WERI-Rb-1 (cell line): ENCODE data around the gene GRPEL2.

ENCODE experiments used
- DNase-seq: peaks from one replicate; pipeline ENCODE4 v3.0.0-alpha.2; 2020
- H3K27ac ChIP-seq: fragments of 250-450 bp; sonication (Bioruptor Pico); 2 replicates; pipeline ENCODE4 v1.5.1; 2020; ENCODE audit warnings: mild to moderate bottlenecking, moderate library complexity
- H3K27me3 ChIP-seq: fragments of 250-450 bp; sonication (Bioruptor Pico); 2 replicates; pipeline ENCODE4 v1.5.1; 2021; ENCODE audit warnings: mild to moderate bottlenecking, low read depth, moderate library complexity; ENCODE audit not compliant: insufficient read depth, severe bottlenecking
- H3K36me3 ChIP-seq: fragments of 250-450 bp; sonication (Bioruptor Pico); 2 replicates; pipeline ENCODE4 v1.5.1; 2020; ENCODE audit warnings: mild to moderate bottlenecking, moderate library complexity
- H3K4me3 ChIP-seq: 2 replicates; pipeline ENCODE4 v1.5.1; 2011; ENCODE audit warnings: low read depth, mild to moderate bottlenecking, control low read depth, low read length
- H3K9me3 ChIP-seq: fragments of 250-450 bp; sonication (Bioruptor Pico); 2 replicates; pipeline ENCODE4 v1.5.1; 2021; ENCODE audit warnings: mild to moderate bottlenecking, moderate library complexity; ENCODE audit not compliant: severe bottlenecking
- CTCF ChIP-seq: IDR thresholded peaks from 2 replicates; pipeline ENCODE4 v1.5.1; 2011; ENCODE audit warnings: low read depth, mild to moderate bottlenecking, control low read depth, inconsistent platforms, low read length

The GRPEL2 gene

GRCh38 chr5:149314571-149315111 lies 30.7 kb upstream of the GRPEL2 start:
- H3K4me3 ChIP-seq: no peak overlapping the region
- H3K36me3 ChIP-seq: no peaks in the 10 kb centered on the region
- H3K27me3 ChIP-seq: peaks cover 18% of the 10 kb centered on the region
- no peak overlapping the region for H3K27ac ChIP-seq
- peak; percentile 80 for DNase-seq
- TF ChIP-seq CTCF: peak; percentile 61
- no peaks in the 10 kb centered on the region for H3K9me3 ChIP-seq

GRCh38 chr5:149315753-149316152 lies 29.5 kb upstream of the GRPEL2 start:
- Histone ChIP-seq H3K4me3 (no peak overlapping the region), H3K36me3 (no peaks in the 10 kb centered on the region), H3K27me3 (peaks cover 18% of the 10 kb centered on the region), H3K9me3 (no peaks in the 10 kb centered on the region), H3K27ac (no peak overlapping the region)
- no peak for DNase-seq
- no peak for TF ChIP-seq CTCF

GRCh38 chr5:149317281-149318048 lies 27.8 kb upstream of the GRPEL2 start:
- Histone ChIP-seq H3K27me3 (peaks cover 14% of the 10 kb centered on the region), H3K9me3 (no peaks in the 10 kb centered on the region), H3K36me3 (no peaks in the 10 kb centered on the region), H3K4me3 (no peak overlapping the region), H3K27ac (no peak overlapping the region)
- DNase-seq: no peak
- peak; percentile 58 for TF ChIP-seq CTCF

- Histone ChIP-seq H3K4me3 (no peak overlapping the region), H3K27me3 (peaks cover 11% of the 10 kb centered on the region), H3K27ac (no peak overlapping the region), H3K9me3 (no peaks in the 10 kb centered on the region), H3K36me3 (no peaks in the 10 kb centered on the region)
- TF ChIP-seq CTCF: no peak
- no peak for DNase-seq
Measured at GRCh38 chr5:149319174-149319573, 26.1 kb upstream of the GRPEL2 start.

GRCh38 chr5:149320791-149321330 lies 24.4 kb upstream of the GRPEL2 start:
- no peak overlapping the region for H3K4me3 ChIP-seq
- H3K36me3 ChIP-seq: no peaks in the 10 kb centered on the region
- peak; percentile 78 for DNase-seq
- H3K27ac ChIP-seq: no peak overlapping the region
- no peak for TF ChIP-seq CTCF
- H3K27me3 ChIP-seq: peaks cover 28% of the 10 kb centered on the region
- no peaks in the 10 kb centered on the region for H3K9me3 ChIP-seq
